ENCODE data around the gene M1AP. TPM values are rescaled to one million over a fixed set of nuclear protein-coding genes. Genes with fewer than 3 reads are reported as not detected.

Gene M1AP
- total RNA-seq, 1 experiment from 2014 or later = 7.6 TPM

DNA sequence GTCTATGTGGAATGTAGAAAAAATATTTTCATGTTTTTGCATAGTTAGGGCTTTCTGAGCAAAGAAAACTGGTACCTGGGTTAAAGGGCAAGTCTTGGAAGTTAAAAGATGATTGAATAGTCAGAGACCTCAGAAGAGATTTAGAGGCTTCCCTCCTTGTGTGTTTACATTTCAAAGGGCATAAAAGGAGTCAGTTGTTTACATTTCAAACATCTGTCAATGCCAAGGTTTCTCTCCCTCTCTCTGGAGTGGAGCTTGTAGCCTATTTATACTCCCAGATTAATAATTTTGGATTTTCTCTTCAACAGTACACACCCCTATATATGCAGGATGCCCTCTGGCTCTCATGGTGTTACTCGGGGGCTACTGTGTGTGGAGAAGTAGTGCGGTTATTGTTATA is 8.6 kb downstream of the M1AP start:
- no peaks in the 10 kb centered on the region for H3K79me1 ChIP-seq (ENCODE audit: insufficient read depth, low read depth, low read length, poor library complexity, severe bottlenecking)
- H3K14ac ChIP-seq (ENCODE audit: insufficient read depth, low read length) = no peak overlapping the region
- no peak overlapping the region for H3K18ac ChIP-seq (ENCODE audit: insufficient read length, low read depth, low read length)
- no peak overlapping the region for H2BK12ac ChIP-seq (ENCODE audit: insufficient read length, low read depth, low read length)
- no CpG with 5 or more reads among the region's 2 CpGs for WGBS (ENCODE audit: extremely low coverage, insufficient read length, low lambda C conversion rate)
- peaks cover 7% of the 10 kb centered on the region in 2 experiments for H3K4me1 Mint-ChIP-seq
- peaks cover 8% of the 10 kb centered on the region for H3K27me3 Mint-ChIP-seq (ENCODE audit: low read depth)
- no peak overlapping the region for H2BK20ac ChIP-seq (ENCODE audit: low read depth, low read length, poor library complexity, severe bottlenecking)
- no peak overlapping the region for H3T11ph ChIP-seq (ENCODE audit: low read length)
- H3K9me3 ChIP-seq (ENCODE audit: control insufficient read depth, low read depth, low read length) = no peaks in the 10 kb centered on the region
- H3K36me3 Mint-ChIP-seq (ENCODE audit: insufficient read depth in 1 of 3, low read depth in 3 of 3) = no peaks in the 10 kb centered on the region
- DNase-seq = no peak
- H3K4ac ChIP-seq (ENCODE audit: low read depth, low read length) = no peak overlapping the region
- no peak overlapping the region for H3K56ac ChIP-seq (ENCODE audit: insufficient read length, low read depth, low read length)
- H3K23me2 ChIP-seq (ENCODE audit: insufficient read length, low read depth, low read length, poor library complexity, severe bottlenecking) = no peaks in the 10 kb centered on the region
- H2AK5ac ChIP-seq (ENCODE audit: insufficient read length, low read length) = no peak overlapping the region
- H3K23ac ChIP-seq (ENCODE audit: insufficient read length, low read depth, low read length) = no peak overlapping the region
- no peaks in the 10 kb centered on the region for H3K27me3 ChIP-seq (ENCODE audit: insufficient read depth, low read length)
- H3K9ac ChIP-seq (ENCODE audit: extremely low read depth, insufficient read length, low read length) = no peak overlapping the region
- TF ChIP-seq, protein P1, sequence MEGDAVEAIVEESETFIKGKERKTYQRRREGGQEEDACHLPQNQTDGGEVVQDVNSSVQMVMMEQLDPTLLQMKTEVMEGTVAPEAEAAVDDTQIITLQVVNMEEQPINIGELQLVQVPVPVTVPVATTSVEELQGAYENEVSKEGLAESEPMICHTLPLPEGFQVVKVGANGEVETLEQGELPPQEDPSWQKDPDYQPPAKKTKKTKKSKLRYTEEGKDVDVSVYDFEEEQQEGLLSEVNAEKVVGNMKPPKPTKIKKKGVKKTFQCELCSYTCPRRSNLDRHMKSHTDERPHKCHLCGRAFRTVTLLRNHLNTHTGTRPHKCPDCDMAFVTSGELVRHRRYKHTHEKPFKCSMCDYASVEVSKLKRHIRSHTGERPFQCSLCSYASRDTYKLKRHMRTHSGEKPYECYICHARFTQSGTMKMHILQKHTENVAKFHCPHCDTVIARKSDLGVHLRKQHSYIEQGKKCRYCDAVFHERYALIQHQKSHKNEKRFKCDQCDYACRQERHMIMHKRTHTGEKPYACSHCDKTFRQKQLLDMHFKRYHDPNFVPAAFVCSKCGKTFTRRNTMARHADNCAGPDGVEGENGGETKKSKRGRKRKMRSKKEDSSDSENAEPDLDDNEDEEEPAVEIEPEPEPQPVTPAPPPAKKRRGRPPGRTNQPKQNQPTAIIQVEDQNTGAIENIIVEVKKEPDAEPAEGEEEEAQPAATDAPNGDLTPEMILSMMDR (conservative IDR thresholded peaks at IDR 0.05) = no peak
- H3K4me3 Mint-ChIP-seq = no peak overlapping the region
- no peak overlapping the region for H4K91ac ChIP-seq (ENCODE audit: insufficient read length, low read depth, low read length)
- no peak overlapping the region for H3K27ac Mint-ChIP-seq
- no peaks in the 10 kb centered on the region for H3K79me2 ChIP-seq (ENCODE audit: insufficient read depth, low read length)
- no peak overlapping the region for H4K8ac ChIP-seq (replicated peaks; ENCODE audit: insufficient read length, low read depth, low read length)
- no peak overlapping the region for H2AFZ ChIP-seq (ENCODE audit: low read length)
- H4K5ac ChIP-seq (ENCODE audit: insufficient read length, low read depth, low read length) = no peak overlapping the region
- H2BK15ac ChIP-seq (ENCODE audit: low read depth, low read length) = no peak overlapping the region
- H3K27ac ChIP-seq (ENCODE audit: insufficient read length, low read depth, low read length) = no peak overlapping the region
- no peaks in the 10 kb centered on the region for H3K9me3 Mint-ChIP-seq
- no peaks in the 10 kb centered on the region for H3K4me1 ChIP-seq (ENCODE audit: insufficient read depth, low read length)
- no peak overlapping the region for H2BK120ac ChIP-seq (ENCODE audit: low read depth, low read length, poor library complexity, severe bottlenecking)
- H3K4me2 ChIP-seq (ENCODE audit: insufficient read depth, insufficient read length, low read length) = no peak overlapping the region
- H2BK5ac ChIP-seq (ENCODE audit: insufficient read length, low read length) = no peak overlapping the region
- no peaks in the 10 kb centered on the region for H4K20me1 ChIP-seq (ENCODE audit: control insufficient read depth, insufficient read depth, insufficient read length)
